GM12878 (cell line): ENCODE results near the gene IL18R1. TPM values are rescaled to one million over a fixed set of nuclear protein-coding genes. Genes with fewer than 3 reads are reported as not detected.

ENCODE experiments used
- ATAC-seq: fragments of 200-7000 bp; cut with Tn5 transposase; 3 replicates; pipeline ENCODE4 v1.9.1; 2020; ENCODE audit warnings: mild to moderate bottlenecking, moderate library complexity
- BruUV-seq: library from RNA; stranded (reverse); fragments of 400-500 nt; replicated peaks from 2 replicates; lab custom pipeline; 2021; lab: Mats Ljungman, UMichigan
- CTCF ChIA-PET: fragments of 300-600 bp; sonication (Branson Sonifier 250); formaldehyde crosslinking; extraction: SDS; loops from one replicate; lab custom pipeline; 2021; ENCODE audit warnings: inconsistent platforms; lab: Yijun Ruan, JAX
- POLR2A ChIA-PET: fragments of 350-600 bp; formaldehyde crosslinking; extraction: SDS; loops from one replicate; lab custom pipeline; 2021; ENCODE audit warnings: inconsistent platforms; lab: Charles Lee
- RAD21 ChIA-PET: fragments of 300-600 bp; sonication (Branson Sonifier 250); formaldehyde crosslinking; loops from one replicate; lab custom pipeline; 2023; ENCODE audit warnings: antibody characterized with exemption; ENCODE audit not compliant: unreplicated experiment; lab: Charles Lee
- SMC1A ChIA-PET: fragments of 300-600 bp; sonication (Branson Sonifier 250); formaldehyde crosslinking; loops from one replicate; lab custom pipeline; 2023; ENCODE audit not compliant: unreplicated experiment, uncharacterized antibody; lab: Charles Lee
- DNase-seq: peaks from one replicate; pipeline ENCODE4 v3.0.0-alpha.2; 2011; ENCODE audit warnings: low read depth, low spot score
- FAIRE-seq: peaks from 3 replicates; lab custom pipeline; 2011; peaks lifted over from hg19 to GRCh38; lab: Jason Lieb, UNC
- H2AFZ ChIP-seq: 2 replicates; pipeline ENCODE4 v1.6.0; 2011; ENCODE audit warnings: low read depth, low read length, control low read depth; ENCODE audit not compliant: control insufficient read depth
- H3K27ac ChIP-seq: 2 replicates; pipeline ENCODE4 v1.5.1; 2011; ENCODE audit warnings: control low read depth; ENCODE audit not compliant: control insufficient read depth, insufficient read depth
- H3K27me3 ChIP-seq, 2 experiments: replicated peaks in 1 of 2; 2 replicates each; pipeline versions ENCODE4 v1.6.0 to v1.6.1; 2011; ENCODE audit warnings: low read length in 1 of 2; ENCODE audit not compliant: control insufficient read depth in 2 of 2, insufficient read depth in 2 of 2
- H3K36me3 ChIP-seq, 2 experiments: 2 replicates each; pipeline ENCODE4 v1.5.1; 2011; ENCODE audit warnings: low read length in 1 of 2; ENCODE audit not compliant: control insufficient read depth in 2 of 2, insufficient read depth in 2 of 2
- H3K4me1 ChIP-seq: 2 replicates; pipeline ENCODE4 v1.6.1; 2011; ENCODE audit warnings: mild to moderate bottlenecking, low read length, moderate library complexity, mixed read lengths; ENCODE audit not compliant: control insufficient read depth, insufficient read depth
- H3K4me2 ChIP-seq: 2 replicates; pipeline ENCODE4 v1.6.0; 2011; ENCODE audit warnings: control low read depth; ENCODE audit not compliant: control insufficient read depth, insufficient read depth
- H3K4me3 ChIP-seq: fragments of 200-600 bp; sonication (generic); 2 replicates; pipeline ENCODE4 v1.5.1; 2016
- H3K79me2 ChIP-seq: 2 replicates; pipeline ENCODE4 v1.6.0; 2011; ENCODE audit warnings: low read length; ENCODE audit not compliant: control insufficient read depth, insufficient read depth
- H3K9ac ChIP-seq: 2 replicates; pipeline ENCODE4 v1.8.0; 2011; ENCODE audit warnings: low read length, control low read depth, mixed read lengths; ENCODE audit not compliant: control insufficient read depth, insufficient read depth
- H3K9me3 ChIP-seq: replicated peaks from 3 replicates; pipeline ENCODE4 v1.5.1; 2011; ENCODE audit warnings: mild to moderate bottlenecking, low read length; ENCODE audit not compliant: control insufficient read depth, insufficient read depth
- H4K20me1 ChIP-seq: 2 replicates; pipeline ENCODE4 v1.6.0; 2011; ENCODE audit not compliant: control insufficient read depth, insufficient read depth
- HDAC2 ChIP-seq: fragments of 200-600 bp; sonication (generic); IDR thresholded peaks from 2 replicates; pipeline ENCODE4 v1.6.1; 2017
- IKZF1 ChIP-seq: fragments of 450-650 bp; conservative IDR thresholded peaks from 2 replicates; pipeline ENCODE4 v1.6.1; 2017; ENCODE audit warnings: antibody characterized with exemption, mild to moderate bottlenecking
- MTA3 ChIP-seq: IDR thresholded peaks from 2 replicates; pipeline ENCODE4 v1.6.1; 2012; ENCODE audit warnings: low read length, inconsistent platforms, borderline replicate concordance
- NFIC ChIP-seq: IDR thresholded peaks from 2 replicates; pipeline ENCODE4 v1.6.1; 2012; ENCODE audit warnings: low read depth, mild to moderate bottlenecking, inconsistent platforms, low read length, moderate library complexity
- NR2C2 ChIP-seq: IDR thresholded peaks from 2 replicates; pipeline ENCODE4 v1.6.1; 2011; ENCODE audit warnings: borderline replicate concordance, low read depth; ENCODE audit not compliant: control insufficient read depth, insufficient read length
- NR2F1 ChIP-seq: fragments of 450-650 bp; conservative IDR thresholded peaks from 2 replicates; pipeline ENCODE4 v1.6.1; 2017; ENCODE audit warnings: mild to moderate bottlenecking
- NRF1 ChIP-seq: conservative IDR thresholded peaks from 2 replicates; pipeline ENCODE4 v1.6.1; 2011; ENCODE audit warnings: mild to moderate bottlenecking, low read depth, low read length, improper control_type of control experiment
- RELA ChIP-seq: fragments of 450-650 bp; IDR thresholded peaks from 2 replicates; pipeline ENCODE4 v1.8.0; 2014; ENCODE audit warnings: borderline replicate concordance; ENCODE audit not compliant: partially characterized antibody
- RFX5 ChIP-seq: IDR thresholded peaks from 2 replicates; pipeline ENCODE4 v1.6.1; 2011; ENCODE audit warnings: low read depth, low read length, improper control_type of control experiment
- RUNX3 ChIP-seq: IDR thresholded peaks from 2 replicates; pipeline ENCODE4 v1.6.1; 2012; ENCODE audit warnings: low read length, inconsistent platforms
- SREBF1 ChIP-seq: IDR thresholded peaks from 2 replicates; pipeline ENCODE4 v1.6.1; 2012; ENCODE audit warnings: mild to moderate bottlenecking, low read length
- SREBF2 ChIP-seq: IDR thresholded peaks from 2 replicates; pipeline ENCODE4 v1.6.1; 2012; ENCODE audit warnings: mild to moderate bottlenecking, low read length
- TCF3 ChIP-seq: IDR thresholded peaks from 2 replicates; pipeline ENCODE4 v1.6.1; 2012; ENCODE audit warnings: low read depth, mild to moderate bottlenecking, low read length, borderline replicate concordance; ENCODE audit not compliant: insufficient read depth
- WGBS: methylation state at CpG from one replicate; pipeline ENCODE4 v1.1.6; 2016; ENCODE audit warnings: low lambda C conversion rate; ENCODE audit not compliant: insufficient replicate concordance, insufficient coverage; ENCODE audit errors: missing lambda C conversion rate; 5-methylcytosine and 5-hydroxymethylcytosine counted together
- in situ Hi-C: fragments of 300-500 bp; cut with MboI; formaldehyde crosslinking; loops from 9 replicates; pipeline ENCODE4 v1.14.3; 2018; ENCODE audit warnings: mixed read lengths
- intact Hi-C: fragments of 100-400 bp; cut with micrococcal nuclease; formaldehyde crosslinking; loops from one replicate; pipeline ENCODE4 v1.14.2; 2022; ENCODE audit not compliant: unreplicated experiment
- polyA plus RNA-seq, 11 experiments: library from polyadenylated mRNA; depleted of rRNA in 4 of 11; unstranded in 6 of 11; stranded (reverse) in 5 of 11; fragments of >200 nt; fragmentation: Nextera tagmentation in 4 of 11; fragmentation: Illumina TruSeq in 1 of 11; extraction: Ambion mirVana in 4 of 11; extraction: Trizol in 1 of 11; gene quantifications; 1 replicate in 1 of 11; 2 replicates in 10 of 11; pipeline versions ENCODE4 v1.2.1 to v1.2.3, GENCODE V29; 2011 to 2016; ENCODE audit warnings: inconsistent platforms in 2 of 11, missing spikeins in 2 of 11, low read depth in 1 of 11
- total RNA-seq, 4 experiments: library from RNA; depleted of rRNA in 3 of 4; stranded (reverse); fragments of >200 nt in 3 of 4; fragmentation: Illumina TruSeq in 1 of 4; extraction: Trizol in 1 of 4; gene quantifications; 2 replicates each; pipeline versions ENCODE4 v1.2.1 to v1.2.3, GENCODE V29; 2013 to 2021
- TF ChIP-seq, protein P1 (sequence below): IDR thresholded peaks from 2 replicates; pipeline ENCODE4 v1.6.1; 2011; ENCODE audit warnings: borderline replicate concordance, low read depth, mild to moderate bottlenecking, moderate library complexity, mixed read lengths, low read length; ENCODE audit not compliant: insufficient read depth; ENCODE audit errors: extremely low read length
- TF ChIP-seq, protein P2 (sequence below): IDR thresholded peaks from 2 replicates; pipeline ENCODE4 v1.6.1; 2012; ENCODE audit warnings: improper control_type of control experiment, low read depth, low read length; ENCODE audit not compliant: insufficient replicate concordance

The IL18R1 gene
- total and polyA plus RNA-seq, 10 of the 15 experiments (the other 5 are each of a cell fraction or from before 2014, with no cell fraction given): 3.5 to 15.5 (median 11.1) TPM

DNA sequence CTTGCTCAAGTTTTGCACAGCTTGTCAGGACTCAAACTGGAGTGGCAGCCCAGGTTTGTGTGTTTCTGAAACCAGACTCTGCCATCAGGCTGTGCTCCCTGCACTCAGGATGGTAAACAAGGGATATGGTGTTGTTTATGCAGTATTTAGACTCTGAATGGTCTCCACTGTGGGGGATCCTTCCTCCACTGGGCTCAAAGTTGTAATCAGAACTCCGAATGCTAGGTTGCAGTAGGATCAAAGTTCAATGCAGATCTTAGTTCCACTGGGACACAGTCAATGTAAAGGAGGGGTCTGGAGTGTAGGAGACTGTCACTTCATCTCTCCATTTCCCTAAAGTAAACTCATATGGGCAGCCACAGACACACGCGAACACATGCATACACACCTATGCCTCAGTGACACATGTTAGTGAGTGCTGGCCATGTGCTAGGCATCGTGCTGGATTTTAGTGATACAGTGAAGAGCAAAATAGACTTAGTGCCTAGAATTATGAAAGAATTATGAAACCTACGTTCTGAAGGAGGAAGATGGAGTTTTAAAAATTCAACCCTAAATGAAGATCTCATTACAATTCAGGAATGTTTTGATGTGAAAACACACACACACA lies 6.1 kb downstream of the IL18R1 start (continued):
- TF ChIP-seq, protein P1, sequence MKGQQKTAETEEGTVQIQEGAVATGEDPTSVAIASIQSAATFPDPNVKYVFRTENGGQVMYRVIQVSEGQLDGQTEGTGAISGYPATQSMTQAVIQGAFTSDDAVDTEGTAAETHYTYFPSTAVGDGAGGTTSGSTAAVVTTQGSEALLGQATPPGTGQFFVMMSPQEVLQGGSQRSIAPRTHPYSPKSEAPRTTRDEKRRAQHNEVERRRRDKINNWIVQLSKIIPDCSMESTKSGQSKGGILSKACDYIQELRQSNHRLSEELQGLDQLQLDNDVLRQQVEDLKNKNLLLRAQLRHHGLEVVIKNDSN: no peak
- TF ChIP-seq MTA3: no peak

DNA sequence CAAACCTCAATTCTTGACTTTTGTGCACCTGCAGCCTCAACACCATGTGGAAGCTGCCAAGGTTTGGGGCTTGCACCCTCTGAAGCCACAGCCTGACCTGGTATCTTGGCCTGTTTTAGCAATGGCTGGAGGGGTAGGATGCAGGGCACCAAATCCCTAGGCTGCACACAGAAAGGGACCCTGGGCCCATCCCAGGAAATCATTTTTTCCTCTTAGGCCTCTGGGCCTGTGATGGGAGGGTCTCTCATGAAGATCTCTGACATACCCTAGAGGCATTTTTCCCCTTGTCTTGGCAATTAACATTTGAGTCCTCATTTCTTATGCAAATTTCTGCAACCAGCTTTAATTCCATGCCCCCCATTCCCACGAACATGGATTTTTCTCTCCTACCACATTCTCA lies 10.2 kb downstream of the IL18R1 start:
- Histone ChIP-seq H3K79me2 (peaks cover 20% of the 10 kb centered on the region), H3K4me3 (no peak overlapping the region), H3K4me2 (no peak overlapping the region), H3K9me3 (peaks cover 29% of the 10 kb centered on the region), H3K36me3 (peaks cover 11 to 20% of the 10 kb centered on the region in 2 experiments), H4K20me1 (no peaks in the 10 kb centered on the region), H3K4me1 (peaks cover 27% of the 10 kb centered on the region), H2AFZ (no peak overlapping the region), H3K27ac (peak overlapping the region; percentile 93; the same call in 1 of the 2 replicates), H3K27me3 (no peaks in the 10 kb centered on the region), H3K9ac (no peak overlapping the region)
- POLR2A ChIA-PET: no interaction called here
- intact Hi-C loops: loop anchor here (2.0 to 10.0 kb wide), 2 partner anchors 59 to 251 kb away; no protein-coding TSS in a partner anchor
- FAIRE-seq: no peak
- no TSS peak for BruUV-seq
- 0% methylated on average over 1 of the region's 1 CpG for WGBS
- SMC1A ChIA-PET: no interaction called here
- no peak for DNase-seq
- CTCF ChIA-PET: no interaction called here
- in situ Hi-C loops: loop anchor here (5.0 kb wide), 2 partner anchors 57 to 343 kb away; partner anchors contain the start of gene IL18RAP
- ATAC-seq: no peak
- RAD21 ChIA-PET: no interaction called here
- no peak for TF ChIP-seq NR2C2
- no peak for TF ChIP-seq NR2F1
- TF ChIP-seq SREBF1: no peak
- no peak for TF ChIP-seq SREBF2
- TF ChIP-seq NFIC: no peak
- TF ChIP-seq RUNX3: no peak
- no peak for TF ChIP-seq TCF3
- no peak for TF ChIP-seq RELA
- TF ChIP-seq, protein P2, sequence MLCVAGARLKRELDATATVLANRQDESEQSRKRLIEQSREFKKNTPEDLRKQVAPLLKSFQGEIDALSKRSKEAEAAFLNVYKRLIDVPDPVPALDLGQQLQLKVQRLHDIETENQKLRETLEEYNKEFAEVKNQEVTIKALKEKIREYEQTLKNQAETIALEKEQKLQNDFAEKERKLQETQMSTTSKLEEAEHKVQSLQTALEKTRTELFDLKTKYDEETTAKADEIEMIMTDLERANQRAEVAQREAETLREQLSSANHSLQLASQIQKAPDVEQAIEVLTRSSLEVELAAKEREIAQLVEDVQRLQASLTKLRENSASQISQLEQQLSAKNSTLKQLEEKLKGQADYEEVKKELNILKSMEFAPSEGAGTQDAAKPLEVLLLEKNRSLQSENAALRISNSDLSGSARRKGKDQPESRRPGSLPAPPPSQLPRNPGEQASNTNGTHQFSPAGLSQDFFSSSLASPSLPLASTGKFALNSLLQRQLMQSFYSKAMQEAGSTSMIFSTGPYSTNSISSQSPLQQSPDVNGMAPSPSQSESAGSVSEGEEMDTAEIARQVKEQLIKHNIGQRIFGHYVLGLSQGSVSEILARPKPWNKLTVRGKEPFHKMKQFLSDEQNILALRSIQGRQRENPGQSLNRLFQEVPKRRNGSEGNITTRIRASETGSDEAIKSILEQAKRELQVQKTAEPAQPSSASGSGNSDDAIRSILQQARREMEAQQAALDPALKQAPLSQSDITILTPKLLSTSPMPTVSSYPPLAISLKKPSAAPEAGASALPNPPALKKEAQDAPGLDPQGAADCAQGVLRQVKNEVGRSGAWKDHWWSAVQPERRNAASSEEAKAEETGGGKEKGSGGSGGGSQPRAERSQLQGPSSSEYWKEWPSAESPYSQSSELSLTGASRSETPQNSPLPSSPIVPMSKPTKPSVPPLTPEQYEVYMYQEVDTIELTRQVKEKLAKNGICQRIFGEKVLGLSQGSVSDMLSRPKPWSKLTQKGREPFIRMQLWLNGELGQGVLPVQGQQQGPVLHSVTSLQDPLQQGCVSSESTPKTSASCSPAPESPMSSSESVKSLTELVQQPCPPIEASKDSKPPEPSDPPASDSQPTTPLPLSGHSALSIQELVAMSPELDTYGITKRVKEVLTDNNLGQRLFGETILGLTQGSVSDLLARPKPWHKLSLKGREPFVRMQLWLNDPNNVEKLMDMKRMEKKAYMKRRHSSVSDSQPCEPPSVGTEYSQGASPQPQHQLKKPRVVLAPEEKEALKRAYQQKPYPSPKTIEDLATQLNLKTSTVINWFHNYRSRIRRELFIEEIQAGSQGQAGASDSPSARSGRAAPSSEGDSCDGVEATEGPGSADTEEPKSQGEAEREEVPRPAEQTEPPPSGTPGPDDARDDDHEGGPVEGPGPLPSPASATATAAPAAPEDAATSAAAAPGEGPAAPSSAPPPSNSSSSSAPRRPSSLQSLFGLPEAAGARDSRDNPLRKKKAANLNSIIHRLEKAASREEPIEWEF: no peak
- no peak for TF ChIP-seq RFX5
- TF ChIP-seq IKZF1: no peak
- no peak for TF ChIP-seq HDAC2
- TF ChIP-seq NRF1: no peak
